Dedifferentiated amniotic fluid mesenchymal stem cell (primary cell): Measurements from ENCODE around the gene MAGED2.
"Not testable (repeated sequence)": the region's sequence is repeated elsewhere in the genome, so short reads cannot be mapped to it uniquely, and the experiment has no call there.

Source experiments
- DNase-seq: peaks from one replicate; pipeline ENCODE4 v3.0.0-alpha.2; 2016; ENCODE audit errors: extremely low spot score

The MAGED2 gene, protein sequence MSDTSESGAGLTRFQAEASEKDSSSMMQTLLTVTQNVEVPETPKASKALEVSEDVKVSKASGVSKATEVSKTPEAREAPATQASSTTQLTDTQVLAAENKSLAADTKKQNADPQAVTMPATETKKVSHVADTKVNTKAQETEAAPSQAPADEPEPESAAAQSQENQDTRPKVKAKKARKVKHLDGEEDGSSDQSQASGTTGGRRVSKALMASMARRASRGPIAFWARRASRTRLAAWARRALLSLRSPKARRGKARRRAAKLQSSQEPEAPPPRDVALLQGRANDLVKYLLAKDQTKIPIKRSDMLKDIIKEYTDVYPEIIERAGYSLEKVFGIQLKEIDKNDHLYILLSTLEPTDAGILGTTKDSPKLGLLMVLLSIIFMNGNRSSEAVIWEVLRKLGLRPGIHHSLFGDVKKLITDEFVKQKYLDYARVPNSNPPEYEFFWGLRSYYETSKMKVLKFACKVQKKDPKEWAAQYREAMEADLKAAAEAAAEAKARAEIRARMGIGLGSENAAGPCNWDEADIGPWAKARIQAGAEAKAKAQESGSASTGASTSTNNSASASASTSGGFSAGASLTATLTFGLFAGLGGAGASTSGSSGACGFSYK

DNA sequence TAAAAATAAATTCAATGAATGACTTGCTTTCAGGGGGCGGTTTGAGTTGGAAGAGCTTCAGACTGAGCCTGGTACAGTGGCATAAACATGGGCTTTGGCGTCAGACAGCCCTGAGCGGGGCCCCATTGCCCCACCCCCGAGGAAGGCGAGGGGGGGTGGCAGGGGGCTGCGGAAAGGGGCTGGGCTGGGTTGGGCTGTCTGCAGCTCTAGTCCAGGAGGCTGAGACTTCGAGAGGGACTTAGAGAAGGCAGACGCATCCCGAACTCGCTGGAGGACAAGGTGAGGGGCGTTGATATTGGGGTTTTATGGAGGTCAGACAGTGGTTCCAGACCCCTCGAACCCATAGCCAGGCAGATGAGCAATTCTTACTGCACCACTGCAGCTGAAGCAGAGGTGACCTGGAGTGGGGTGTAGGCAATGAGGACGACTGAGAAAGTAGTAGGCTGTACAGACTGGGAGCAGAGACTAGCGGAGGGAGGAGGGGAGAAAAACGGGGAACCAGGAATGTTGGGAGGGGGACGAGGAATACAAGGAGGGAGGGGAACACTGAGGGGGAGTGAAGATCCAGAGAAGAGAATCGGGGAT, at the start of gene MAGED2:
MAGED2 (plus strand) TSS at position 222 of the 585 bp plus-strand sequence. CDS start 1,587 bp downstream, outside the sequence.
- peak; percentile 39 for DNase-seq

DNA sequence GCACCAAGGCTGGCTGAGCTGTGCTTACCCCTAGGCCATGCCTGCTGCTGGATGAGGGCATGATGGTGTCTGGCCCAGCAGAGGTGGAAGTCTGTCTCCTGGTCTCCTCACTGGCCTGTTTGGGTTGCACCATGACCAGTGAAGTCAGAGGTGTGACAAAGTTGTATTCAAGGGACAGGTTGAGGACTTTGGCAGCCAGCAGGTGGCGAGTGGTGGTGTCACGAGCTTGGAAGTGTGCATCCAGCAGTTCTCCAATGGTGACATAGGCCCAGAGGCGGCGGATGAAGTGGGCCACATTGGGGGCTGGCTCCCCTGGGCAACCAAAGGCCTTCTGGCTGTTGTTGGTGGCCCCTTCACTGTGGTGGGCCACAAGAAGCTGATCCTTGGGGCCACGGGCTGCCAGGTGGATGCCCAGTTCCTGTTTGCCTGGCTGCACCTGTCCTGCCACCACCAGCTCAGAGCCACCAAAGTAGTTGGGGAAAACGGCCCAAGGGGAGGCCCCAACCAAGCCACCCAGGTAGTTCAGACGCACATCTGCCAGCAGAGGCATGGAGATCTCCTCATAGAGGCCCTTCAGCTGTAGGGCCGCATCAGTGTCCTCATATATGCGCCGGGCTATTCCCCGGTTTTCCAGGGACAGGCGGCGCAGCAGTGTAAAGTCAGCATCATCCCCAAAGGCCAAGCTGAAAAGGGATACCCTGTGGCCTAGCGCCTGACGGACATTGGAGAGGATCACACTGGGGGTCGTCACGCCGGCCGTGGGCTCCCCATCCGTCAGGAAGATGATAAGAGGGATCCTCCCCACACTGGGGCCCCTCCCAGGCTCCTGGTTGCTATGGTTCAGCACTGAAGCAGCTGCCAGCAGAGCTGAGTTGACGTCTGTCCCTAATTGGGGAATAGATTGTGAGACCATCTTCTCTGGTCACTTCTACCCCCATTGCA, 49.2 kb upstream of the MAGED2 start:
- DNase-seq = no peak

DNA sequence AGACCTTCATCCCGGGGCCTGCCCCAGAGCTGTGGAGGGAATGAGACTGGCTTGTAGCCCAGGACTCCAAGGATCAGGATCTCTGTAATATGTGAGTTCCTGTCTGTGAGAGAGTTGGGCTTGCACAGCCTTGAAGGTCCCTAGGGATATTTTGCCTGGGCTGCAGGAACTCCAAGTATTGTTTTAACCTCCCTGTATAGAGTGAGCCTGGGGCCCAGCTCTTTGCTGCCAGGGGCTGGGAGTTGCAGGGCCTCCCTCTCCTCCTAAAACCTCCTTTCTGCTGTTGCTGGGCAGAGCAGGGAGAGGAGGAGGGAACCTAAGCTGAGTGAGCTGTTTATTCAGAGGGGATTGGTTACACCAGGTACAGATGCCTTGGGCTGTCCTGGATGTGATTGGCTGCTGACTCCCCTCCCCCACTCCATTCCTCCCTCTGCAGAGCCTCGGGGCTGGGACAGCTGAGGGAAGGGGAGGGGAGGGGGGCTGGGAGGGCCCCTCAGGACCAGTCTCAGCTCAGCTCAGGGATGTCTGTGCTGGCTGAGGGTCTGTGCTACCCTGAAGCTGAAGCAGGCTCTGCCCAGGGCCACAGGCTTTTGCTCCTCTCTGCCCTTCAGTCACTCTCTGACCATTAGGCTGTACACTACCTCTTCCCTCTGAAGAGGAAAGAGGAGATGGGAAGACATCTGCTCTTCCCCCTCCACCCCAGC, 33.0 kb upstream of the MAGED2 start:
- DNase-seq = peak; percentile 38

DNA sequence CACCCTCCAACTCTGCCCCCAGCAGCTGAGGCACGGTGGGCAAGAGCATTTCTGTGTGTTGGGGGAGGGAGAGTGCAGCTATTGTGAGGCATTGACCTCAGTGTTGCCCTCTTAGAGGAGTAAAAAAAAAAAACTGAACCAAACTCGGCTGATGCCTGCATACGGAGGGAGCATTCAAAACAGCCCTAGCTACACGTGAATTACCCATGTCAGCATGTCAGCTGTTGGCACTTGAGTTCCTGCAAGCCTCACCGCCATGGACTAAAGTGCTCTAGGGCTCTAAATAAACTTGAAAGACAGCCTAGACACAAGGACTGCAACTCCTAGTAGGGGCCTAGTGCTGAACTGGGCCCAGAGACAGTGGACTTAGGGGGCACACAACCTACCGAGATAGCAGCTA, 31.5 kb upstream of the MAGED2 start:
- no peak for DNase-seq

DNA sequence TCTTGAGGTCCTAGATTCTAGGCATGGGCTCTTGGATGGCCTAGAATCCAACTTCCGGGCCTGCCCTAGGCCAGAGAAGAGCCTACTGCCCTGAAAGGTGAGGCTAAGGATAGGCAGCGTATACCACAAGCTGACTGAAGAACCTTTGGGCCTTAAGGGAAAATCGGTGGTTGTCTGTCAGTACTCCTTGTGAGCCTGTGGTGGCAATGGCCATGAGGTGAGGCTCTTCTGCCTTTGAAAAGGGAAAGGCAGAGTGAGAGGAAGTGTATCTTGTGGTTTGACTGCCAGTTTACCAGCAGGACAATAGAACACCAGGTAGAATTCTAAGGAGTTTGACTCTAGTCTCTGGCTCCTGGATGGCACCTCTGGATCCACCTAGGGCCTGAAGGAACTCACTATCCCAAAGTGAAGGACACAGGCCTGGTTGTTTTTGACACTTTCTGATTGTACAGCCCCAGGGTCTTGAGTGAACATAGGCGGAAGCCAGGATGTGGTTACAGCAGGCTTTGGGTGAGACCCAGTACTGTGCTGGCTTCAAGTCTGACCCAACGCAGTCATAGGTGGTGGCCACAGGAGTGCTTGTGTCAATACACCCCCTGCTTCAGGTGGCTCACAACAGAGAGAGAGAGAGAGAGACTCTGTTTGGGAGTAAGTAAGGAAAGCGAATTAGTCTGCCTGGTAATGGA, 30.4 kb upstream of the MAGED2 start:
- no peak for DNase-seq

DNA sequence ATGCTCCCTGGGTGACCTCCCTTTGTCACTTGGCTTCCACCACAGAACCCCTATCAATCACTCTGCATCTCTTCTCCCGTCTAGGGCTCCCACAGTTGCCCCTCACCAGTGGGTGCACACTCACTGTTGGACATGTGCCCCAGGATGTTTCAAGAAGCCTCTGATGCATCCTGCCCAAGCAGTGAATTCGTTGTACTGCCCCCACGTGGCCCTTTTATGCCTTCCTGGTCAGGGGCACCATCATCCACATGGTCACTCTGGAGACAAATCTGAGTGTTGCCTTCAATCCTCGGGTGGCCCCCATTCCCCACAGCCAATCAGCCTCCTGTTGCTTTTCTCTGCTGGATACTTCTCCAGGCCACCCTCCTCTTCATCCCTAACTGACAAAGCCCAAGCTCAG, 21.6 kb upstream of the MAGED2 start:
- no peak for DNase-seq

DNA sequence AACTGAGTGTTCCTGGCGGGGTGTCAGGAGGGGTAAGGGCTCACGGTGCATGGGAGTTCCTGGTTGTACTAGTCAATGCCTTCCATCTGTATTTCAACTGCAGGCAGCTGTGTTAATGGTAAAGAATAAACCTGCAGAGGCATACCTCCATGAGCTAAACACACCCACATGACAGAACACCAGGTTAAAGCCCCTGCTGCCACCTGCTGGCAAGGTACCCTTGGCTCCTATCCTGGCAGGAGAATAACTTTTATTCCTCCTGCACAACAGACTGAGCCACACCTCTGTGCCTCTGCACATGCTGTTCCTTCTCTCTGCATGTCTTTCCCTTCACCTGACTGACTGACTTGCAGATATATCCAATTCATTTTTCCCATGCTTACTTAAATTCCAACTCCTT, 20.6 kb upstream of the MAGED2 start:
- no peak for DNase-seq

DNA sequence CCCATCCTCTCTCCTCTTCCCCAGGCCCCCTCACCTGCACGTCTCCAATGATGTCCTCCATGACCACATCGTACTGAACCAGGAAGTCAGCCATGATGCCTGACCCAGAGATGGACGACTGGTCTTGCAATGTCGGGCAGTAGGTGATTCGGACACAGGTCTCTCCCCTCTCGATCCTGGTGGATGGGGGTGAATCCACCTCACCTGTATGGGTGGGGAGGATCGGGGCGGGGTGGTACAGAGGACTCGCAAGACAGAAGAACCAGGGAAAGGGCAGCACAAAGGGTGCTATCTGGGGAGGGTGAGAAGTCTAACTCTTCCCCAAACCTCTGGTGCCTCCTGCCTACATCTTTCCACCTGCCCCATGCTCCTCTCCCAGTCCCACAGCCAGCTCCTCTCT, 19.1 kb upstream of the MAGED2 start:
- no peak for DNase-seq

DNA sequence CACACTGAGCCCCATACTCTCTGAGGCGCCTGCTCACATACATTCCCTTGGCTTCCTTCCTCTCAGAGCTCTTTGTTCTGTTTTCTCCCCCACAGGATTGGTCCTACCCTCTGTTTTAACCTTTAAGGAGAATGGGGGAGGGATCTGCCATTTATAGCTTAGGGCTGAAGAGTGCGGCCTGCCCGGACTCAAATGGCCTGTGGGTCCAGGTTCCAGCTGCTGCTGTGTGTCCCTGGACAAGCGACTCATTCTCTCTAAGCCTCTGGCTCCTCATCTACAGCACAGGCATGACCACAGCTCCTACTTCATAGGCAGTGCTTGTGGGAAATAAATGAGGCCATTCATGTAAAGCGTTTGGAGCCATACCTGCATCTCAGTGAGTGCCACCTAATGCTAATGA, 18.1 kb upstream of the MAGED2 start:
- not testable (repeated sequence) for DNase-seq

DNA sequence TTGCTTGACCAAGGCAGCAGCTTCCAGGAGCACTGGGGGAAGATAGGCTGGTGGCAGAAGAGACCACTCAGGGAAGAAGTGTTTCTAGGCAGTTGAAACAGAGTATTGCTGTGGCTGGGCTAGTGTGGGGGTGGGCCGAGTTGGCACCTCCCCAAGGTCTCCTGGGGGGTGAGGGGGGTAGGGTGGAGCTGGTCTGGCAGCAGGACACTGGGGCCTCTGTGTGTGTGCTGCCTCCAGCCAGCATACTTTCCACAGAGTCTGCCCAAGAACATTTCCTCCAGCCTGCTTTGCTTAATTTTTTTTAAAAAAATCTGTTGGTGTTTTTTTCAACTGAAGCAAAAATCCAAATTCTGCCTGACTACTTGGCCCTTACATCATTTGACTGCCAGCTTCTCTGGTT, 13.5 kb upstream of the MAGED2 start:
- DNase-seq = no peak

DNA sequence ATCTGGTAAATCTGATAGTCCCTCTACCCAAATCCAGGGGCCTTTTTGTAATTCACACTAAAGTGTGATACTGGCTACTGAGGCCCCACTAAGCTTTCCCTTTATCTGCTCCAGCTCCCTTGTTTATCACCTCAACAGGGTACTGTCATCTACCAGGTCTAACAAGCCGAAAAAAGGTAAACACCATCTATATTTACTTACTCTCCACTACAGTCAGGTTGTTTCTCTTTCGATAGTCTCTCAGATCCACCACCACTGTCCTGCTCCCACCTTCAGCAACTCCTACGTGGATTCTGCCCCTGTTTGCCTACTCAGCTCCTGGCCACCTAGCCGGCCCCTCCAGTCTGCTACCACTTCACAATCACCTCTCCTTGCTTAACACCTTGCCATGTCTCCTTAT, 12.8 kb upstream of the MAGED2 start:
- DNase-seq = no peak

DNA sequence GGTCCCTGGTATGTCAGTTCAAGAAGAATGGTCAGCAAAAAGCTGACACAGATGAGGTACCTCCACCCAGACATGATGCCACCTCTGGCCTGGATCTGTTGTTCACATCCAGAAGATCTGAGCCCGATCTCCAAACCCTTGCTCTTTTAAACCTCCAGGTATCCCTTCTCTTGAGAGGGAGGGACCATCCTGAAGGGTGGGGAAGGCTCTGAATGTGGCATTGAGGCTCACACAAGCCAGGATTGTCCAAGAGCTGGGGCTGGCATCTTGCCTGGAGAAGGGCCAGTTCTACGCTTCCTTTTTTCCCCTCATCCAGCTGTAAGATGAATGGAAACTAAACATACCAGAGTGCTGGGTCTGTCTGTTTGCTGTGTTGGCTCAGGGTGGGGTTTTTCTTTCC, 9.4 kb upstream of the MAGED2 start, which contains the start of gene ITIH6:
ITIH6 (minus strand) TSS at position 119 of the 400 bp plus-strand sequence; CDS start at position 74, 45 bp downstream.
- no peak for DNase-seq

DNA sequence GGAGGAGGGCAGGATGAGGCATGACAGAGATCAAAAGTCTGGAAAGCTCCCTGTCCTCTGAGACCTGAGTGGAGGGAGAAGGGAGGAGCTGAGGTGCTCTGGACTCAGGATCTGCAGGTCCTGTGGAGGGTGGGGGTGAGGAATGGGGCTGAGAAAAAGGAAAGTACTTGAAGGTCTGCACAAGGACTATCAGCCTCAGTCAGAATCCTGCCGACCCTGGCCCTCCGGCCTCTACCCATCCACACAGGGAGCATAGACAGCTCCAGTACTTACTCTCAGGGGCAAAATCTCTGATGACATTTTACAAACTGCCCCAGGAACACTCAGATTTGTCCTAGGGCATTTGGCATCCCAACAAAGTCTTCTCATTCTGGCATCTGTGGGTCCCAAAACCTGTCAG, 8.5 kb upstream of the MAGED2 start:
- DNase-seq = no peak

DNA sequence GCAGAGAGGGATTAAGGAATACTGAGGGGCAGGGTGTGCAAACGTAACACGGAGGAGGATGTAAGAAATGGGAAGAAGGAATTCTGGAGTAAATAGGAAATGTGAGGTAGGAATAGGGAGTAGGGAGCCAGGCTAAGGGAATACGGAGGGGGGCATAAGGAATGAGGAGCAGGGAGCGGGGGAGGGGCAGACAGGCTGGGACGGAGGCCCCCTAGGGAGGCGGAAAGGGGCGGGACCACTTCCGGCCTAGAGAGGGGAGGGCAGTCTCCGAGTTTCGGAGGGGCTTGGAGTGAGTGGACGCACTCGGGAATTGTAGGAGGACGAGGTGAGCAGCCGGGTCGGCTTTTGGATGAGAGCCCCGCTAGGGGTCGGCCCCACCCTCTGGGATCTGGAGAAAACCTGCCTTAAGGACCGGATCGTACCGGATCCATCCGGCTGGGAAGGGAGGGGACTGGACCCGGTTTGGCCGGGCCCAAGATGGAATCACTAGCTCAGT, 612 bp downstream of the MAGED2 start:
- DNase-seq = no peak

DNA sequence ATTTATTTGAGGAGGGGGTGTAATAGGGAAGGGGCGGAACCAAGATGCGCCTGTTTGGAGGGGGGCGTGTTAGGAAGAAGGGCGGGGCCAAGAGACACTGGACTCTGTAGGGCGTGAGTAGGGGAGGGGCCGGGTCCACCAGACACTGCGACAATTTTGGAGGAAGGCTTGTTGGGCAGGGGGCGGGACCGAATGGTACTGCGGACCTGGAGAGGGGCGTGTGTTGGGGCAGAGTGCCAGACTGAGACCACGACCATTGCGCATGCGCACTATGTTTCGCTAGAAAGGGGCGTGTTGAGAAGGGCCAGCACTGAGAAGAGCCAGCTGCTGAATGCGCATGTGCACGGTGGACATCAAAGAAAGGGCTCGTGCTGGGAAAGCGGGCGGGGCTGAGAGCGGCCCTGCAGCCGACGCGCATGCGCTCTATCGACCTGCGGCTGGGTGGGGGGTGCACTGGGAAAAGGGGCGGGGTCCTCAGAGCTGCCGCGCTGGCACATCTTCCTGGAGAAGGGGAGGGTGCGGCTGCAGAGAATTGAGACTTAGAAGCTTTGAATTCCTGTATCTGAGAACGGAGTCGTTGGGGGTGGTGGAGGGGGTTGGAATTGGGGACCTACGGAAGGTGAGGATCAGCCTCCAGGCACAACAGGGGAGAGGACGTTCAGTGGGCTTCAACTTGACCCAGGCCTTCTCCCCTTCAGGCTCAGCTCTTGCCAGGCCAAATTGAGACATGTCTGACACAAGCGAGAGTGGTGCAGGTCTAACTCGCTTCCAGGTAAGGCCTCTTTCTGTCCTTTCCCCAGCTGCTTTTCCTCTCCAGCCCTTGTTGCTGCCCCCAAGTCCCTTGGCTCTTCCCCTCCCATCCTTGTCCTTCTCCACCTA, 1.3 kb downstream of the MAGED2 start:
- DNase-seq = peak; percentile 95

DNA sequence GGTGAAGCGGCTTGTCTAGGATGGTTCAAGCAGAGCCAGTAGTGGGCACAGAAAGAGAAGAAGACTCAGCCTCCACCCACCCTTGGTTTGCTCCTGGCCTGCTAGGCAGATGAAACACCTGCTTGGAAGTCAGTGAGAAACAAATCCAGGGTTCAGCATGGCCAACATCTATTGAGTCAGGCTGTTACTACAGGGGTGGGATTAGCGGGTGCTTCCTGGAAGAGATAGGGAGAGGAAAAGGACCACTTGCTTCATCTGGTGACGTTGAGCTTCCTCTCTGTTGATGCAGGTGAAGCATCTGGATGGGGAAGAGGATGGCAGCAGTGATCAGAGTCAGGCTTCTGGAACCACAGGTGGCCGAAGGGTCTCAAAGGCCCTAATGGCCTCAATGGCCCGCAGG, 3.0 kb downstream of the MAGED2 start:
- no peak for DNase-seq

DNA sequence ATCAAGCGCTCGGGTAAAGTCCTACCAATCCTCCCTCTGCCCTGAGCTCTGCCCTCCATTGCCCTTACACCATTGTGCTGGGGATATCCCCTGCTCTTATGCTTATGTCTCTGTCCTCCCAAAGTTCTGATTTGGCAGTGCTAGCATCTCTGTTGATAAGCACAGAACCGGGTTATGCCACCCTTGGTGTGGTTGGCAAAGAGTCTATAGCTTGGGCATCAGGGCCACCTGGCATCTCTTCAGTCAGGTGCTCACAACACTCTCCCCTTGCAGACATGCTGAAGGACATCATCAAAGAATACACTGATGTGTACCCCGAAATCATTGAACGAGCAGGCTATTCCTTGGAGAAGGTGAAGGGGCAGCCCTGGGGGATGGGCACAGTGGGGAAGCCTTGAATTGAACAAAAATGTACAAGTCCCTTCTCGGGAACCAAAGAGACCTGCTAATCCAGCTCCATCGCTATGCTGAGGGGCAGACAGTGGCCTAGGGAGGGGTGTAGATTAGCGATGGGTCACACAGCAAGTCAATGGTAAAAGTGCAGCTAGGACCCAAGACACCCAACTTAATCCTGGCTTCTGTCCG, 3.8 kb downstream of the MAGED2 start:
- DNase-seq = no peak

DNA sequence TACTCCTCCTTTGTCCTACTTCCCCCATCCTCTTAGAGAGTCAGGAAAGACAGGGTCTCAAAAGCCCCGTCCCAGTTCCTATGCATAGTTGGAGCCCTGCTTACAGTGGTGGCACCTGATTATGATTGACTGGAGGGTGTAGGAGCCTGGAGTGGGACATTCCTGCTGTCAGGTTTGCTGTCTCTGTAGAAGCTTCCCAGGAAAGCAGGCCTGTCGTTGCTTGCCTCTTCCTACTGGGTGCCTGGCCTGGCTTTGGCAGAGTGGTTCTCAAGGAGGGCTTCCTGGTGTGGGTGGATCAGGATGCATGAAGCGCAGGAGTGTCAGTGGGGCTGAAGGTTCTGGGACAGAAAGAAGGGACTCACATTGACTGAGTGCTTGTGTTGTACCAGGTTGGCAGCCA, 4.8 kb downstream of the MAGED2 start:
- no peak for DNase-seq

DNA sequence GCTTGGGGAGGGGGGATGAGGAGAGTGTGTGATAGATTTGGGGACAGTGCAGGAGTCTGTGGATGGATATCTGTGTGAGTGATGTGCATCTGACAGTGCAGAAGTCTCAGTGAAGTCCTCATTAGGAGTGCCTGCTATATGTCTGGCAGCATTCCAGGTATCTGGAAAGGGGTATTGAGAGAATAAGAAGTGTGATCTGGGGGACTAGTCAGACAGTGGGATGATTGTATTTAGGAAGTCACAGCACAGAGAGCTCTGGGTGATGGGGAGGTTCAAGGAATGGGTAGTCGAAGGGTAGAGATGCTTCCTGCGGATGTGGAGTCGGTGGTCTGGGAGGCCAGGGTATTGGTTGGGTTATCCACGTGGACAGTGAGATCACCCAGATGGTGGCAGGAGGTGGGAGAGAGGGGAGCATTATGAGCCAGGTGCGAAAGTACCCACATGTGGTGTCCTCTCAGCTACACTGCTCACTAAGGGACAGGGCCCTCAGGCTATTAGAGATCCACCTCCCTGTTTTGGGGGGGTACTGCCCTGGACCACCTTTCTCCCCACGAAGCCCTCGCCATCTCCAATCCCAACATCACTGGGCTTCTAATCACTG, 9.8 kb downstream of the MAGED2 start:
- no peak for DNase-seq
